AG10803 (cell line): ENCODE measurements around the gene TBXAS1.
A peak's percentile ranks its signal among the peaks of the same experiment; 100 is the strongest.

Source experiments
- DNase-seq: peaks from one replicate; pipeline ENCODE4 v3.0.0; 2010; ENCODE audit warnings: low read depth
- H3K4me3 ChIP-seq: 2 replicates; pipeline ENCODE4 v1.5.1; 2011; ENCODE audit warnings: mild to moderate bottlenecking, low read length, control low read depth
- CTCF ChIP-seq: conservative IDR thresholded peaks from 2 replicates; pipeline ENCODE4 v1.5.1; 2011; ENCODE audit warnings: mild to moderate bottlenecking, low read length, control low read depth, inconsistent platforms

Gene TBXAS1

GRCh38 chr7:140031364-140031763 lies 202.3 kb downstream of the TBXAS1 start:
- TF ChIP-seq CTCF, result no peak
- no peak overlapping the region for H3K4me3 ChIP-seq
- peak; percentile 48 for DNase-seq

GRCh38 chr7:140033036-140033435 lies 204.0 kb downstream of the TBXAS1 start:
- DNase-seq, result no peak
- H3K4me3 ChIP-seq, result no peak overlapping the region
- no peak for TF ChIP-seq CTCF

- TF ChIP-seq CTCF, result no peak
- no peak overlapping the region for H3K4me3 ChIP-seq
- DNase-seq, result no peak
Observed at GRCh38 chr7:140033779-140034363, 204.8 kb downstream of the TBXAS1 start.

GRCh38 chr7:140034421-140034820 lies 205.4 kb downstream of the TBXAS1 start:
- TF ChIP-seq CTCF, result no peak
- H3K4me3 ChIP-seq, result no peak overlapping the region
- DNase-seq, result no peak

GRCh38 chr7:140035400-140036223 lies 206.5 kb downstream of the TBXAS1 start:
- no peak for TF ChIP-seq CTCF
- no peak overlapping the region for H3K4me3 ChIP-seq
- DNase-seq, result peak; percentile 67

GRCh38 chr7:140036224-140036962 lies 207.3 kb downstream of the TBXAS1 start:
- TF ChIP-seq CTCF, result no peak
- DNase-seq, result no peak
- H3K4me3 ChIP-seq, result no peak overlapping the region
